ENCODE data around the gene HCN3.

HCN3 gene

GRCh38 chr1:155326020-155326526, 48.8 kb downstream of the HCN3 start:
- no peak for TF ChIP-seq SIN3A (IDR thresholded peaks at IDR 0.05; ENCODE audit: borderline replicate concordance, insufficient read depth, low read length)
- TF ChIP-seq FOXP2 (optimal IDR thresholded peaks at IDR 0.05; ENCODE audit: borderline replicate concordance, extremely low read depth, extremely low read length, insufficient read depth) = no peak
- no peak for TF ChIP-seq POLR2AphosphoS5 (IDR thresholded peaks at IDR 0.05; ENCODE audit: low read depth, low read length)
- TF ChIP-seq REST (IDR thresholded peaks at IDR 0.05; ENCODE audit: insufficient read depth in 1 of 2, low read depth in 2 of 2, low read length in 2 of 2) = no peak
- no peak for TF ChIP-seq TAF1 (IDR thresholded peaks at IDR 0.05; ENCODE audit: borderline replicate concordance, insufficient read depth, low read length)

- TF ChIP-seq FOXP2 (optimal IDR thresholded peaks at IDR 0.05; ENCODE audit: borderline replicate concordance, extremely low read depth, extremely low read length, insufficient read depth) = no peak
These were observed 49.4 kb downstream of the HCN3 start for GRCh38 chr1:155326631-155327037.

GRCh38 chr1:155327981-155328380, 50.7 kb downstream of the HCN3 start:
- no peak for TF ChIP-seq POLR2AphosphoS5 (IDR thresholded peaks at IDR 0.05; ENCODE audit: low read depth, low read length)
- no peak for TF ChIP-seq FOXP2 (optimal IDR thresholded peaks at IDR 0.05; ENCODE audit: borderline replicate concordance, extremely low read depth, extremely low read length, insufficient read depth)
- no peak for TF ChIP-seq REST (IDR thresholded peaks at IDR 0.05; ENCODE audit: insufficient read depth in 1 of 2, low read depth in 2 of 2, low read length in 2 of 2)

DNA sequence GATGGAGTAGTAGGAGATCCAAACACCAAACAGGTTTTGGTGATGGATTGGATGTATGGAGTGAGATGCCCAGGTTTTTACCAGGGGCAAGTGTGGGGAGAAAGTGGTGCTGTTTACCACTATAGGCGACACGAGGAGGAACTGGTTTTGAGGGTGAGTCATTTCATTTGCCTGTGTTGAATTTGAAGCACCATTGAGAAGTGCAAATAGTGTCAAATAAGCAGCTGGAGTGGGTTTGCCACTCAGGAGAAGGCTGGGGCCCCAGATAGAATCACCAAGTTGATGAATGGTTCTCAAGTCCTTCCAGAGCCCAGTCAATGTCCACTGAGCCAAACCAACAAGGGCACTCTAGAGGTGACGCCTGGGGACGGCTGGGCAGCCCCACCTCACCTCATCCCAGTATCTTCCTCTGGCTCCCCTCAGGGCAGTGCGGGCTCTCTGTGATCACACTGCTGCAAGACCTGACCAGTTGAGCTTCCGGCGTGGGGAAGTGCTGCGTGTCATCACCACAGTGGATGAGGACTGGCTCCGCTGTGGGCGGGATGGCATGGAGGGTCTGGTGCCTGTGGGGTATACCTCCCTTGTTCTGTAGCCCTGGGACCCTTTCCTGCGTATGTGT, 52.8 kb downstream of the HCN3 start:
- TF ChIP-seq REST (IDR thresholded peaks at IDR 0.05; ENCODE audit: insufficient read depth in 1 of 2, low read depth in 2 of 2, low read length in 2 of 2) = no peak
- no peak for TF ChIP-seq SIN3A (IDR thresholded peaks at IDR 0.05; ENCODE audit: borderline replicate concordance, insufficient read depth, low read length)
- TF ChIP-seq TAF1 (IDR thresholded peaks at IDR 0.05; ENCODE audit: borderline replicate concordance, insufficient read depth, low read length) = no peak
- TF ChIP-seq POLR2AphosphoS5 (IDR thresholded peaks at IDR 0.05; ENCODE audit: low read depth, low read length) = no peak
- no peak for TF ChIP-seq FOXP2 (optimal IDR thresholded peaks at IDR 0.05; ENCODE audit: borderline replicate concordance, extremely low read depth, extremely low read length, insufficient read depth)

DNA sequence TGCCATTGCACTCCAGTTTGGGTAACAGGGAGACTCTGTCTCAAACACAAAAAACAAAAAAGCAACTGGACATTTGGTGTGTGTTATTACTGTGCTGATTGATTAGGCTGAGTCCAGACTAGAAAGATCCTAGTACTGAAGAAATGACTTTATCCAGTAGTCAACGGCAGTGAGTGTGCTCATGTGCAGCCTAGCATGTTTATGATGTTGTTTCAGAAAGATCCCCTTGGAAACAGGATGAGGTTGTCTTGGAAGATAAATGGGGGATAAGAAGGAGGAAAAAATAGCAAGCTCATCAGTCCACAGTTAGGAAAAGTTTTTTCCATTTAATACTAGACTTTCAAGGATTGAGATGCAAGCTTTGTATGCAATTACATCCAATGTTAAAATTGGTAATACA, 57.7 kb downstream of the HCN3 start:
- no peak for TF ChIP-seq FOXP2 (optimal IDR thresholded peaks at IDR 0.05; ENCODE audit: borderline replicate concordance, extremely low read depth, extremely low read length, insufficient read depth)
- TF ChIP-seq TAF1 (IDR thresholded peaks at IDR 0.05; ENCODE audit: borderline replicate concordance, insufficient read depth, low read length) = no peak
- no peak for TF ChIP-seq POLR2AphosphoS5 (IDR thresholded peaks at IDR 0.05; ENCODE audit: low read depth, low read length)
- no peak for TF ChIP-seq REST (IDR thresholded peaks at IDR 0.05; ENCODE audit: insufficient read depth in 1 of 2, low read depth in 2 of 2, low read length in 2 of 2)
- no peak for TF ChIP-seq SIN3A (IDR thresholded peaks at IDR 0.05; ENCODE audit: borderline replicate concordance, insufficient read depth, low read length)
